Osteoblast (primary cell): Measurements from ENCODE around the gene NEDD4L. TPM values are rescaled to one million over a fixed set of nuclear protein-coding genes. Genes with fewer than 3 reads are reported as not detected.

Experiments used
- DNase-seq: peaks from one replicate; pipeline ENCODE4 v3.0.0; 2011; ENCODE audit warnings: low spot score, mixed read lengths; ENCODE audit not compliant: insufficient read length; ENCODE audit errors: missing footprints
- H2AFZ ChIP-seq: 2 replicates; pipeline ENCODE4 v1.6.0; 2011; ENCODE audit warnings: mild to moderate bottlenecking, low read length
- H3K27ac ChIP-seq: 2 replicates; pipeline ENCODE4 v1.5.1; 2011; ENCODE audit warnings: mild to moderate bottlenecking, low read depth, low read length, moderate library complexity
- H3K27me3 ChIP-seq: 2 replicates; pipeline ENCODE4 v1.6.0; 2012; ENCODE audit warnings: mild to moderate bottlenecking, control low read depth, inconsistent platforms, low read length, moderate library complexity; ENCODE audit not compliant: insufficient read depth
- H3K36me3 ChIP-seq: 2 replicates; pipeline ENCODE4 v1.5.1; 2011; ENCODE audit warnings: mild to moderate bottlenecking, low read length, control low read depth, moderate library complexity; ENCODE audit not compliant: insufficient read depth
- H3K4me1 ChIP-seq: 2 replicates; pipeline ENCODE4 v1.5.1; 2011; ENCODE audit warnings: mild to moderate bottlenecking, low read length, control low read depth, moderate library complexity; ENCODE audit not compliant: insufficient read depth
- H3K4me2 ChIP-seq: 2 replicates; pipeline ENCODE4 v1.6.0; 2011; ENCODE audit warnings: mild to moderate bottlenecking, low read length; ENCODE audit not compliant: insufficient read depth
- H3K4me3 ChIP-seq: fragments of 200-600 bp; sonication (generic); 3 replicates; pipeline ENCODE4 v1.5.1; 2012; ENCODE audit warnings: mild to moderate bottlenecking, low read length, inconsistent platforms; ENCODE audit not compliant: insufficient read depth
- H3K79me2 ChIP-seq: 2 replicates; pipeline ENCODE4 v1.6.0; 2012; ENCODE audit warnings: mild to moderate bottlenecking, low read length, control low read depth, inconsistent platforms; ENCODE audit not compliant: insufficient read depth
- H3K9me3 ChIP-seq: 2 replicates; pipeline ENCODE4 v1.5.1; 2011; ENCODE audit warnings: low read depth, low read length, control low read depth
- H4K20me1 ChIP-seq: 2 replicates; pipeline ENCODE4 v1.6.0; 2012; ENCODE audit warnings: mild to moderate bottlenecking, low read length, control low read depth; ENCODE audit not compliant: insufficient read depth
- total RNA-seq: library from RNA; depleted of rRNA; stranded (reverse); fragments of >200 nt; gene quantifications from 2 replicates; pipeline ENCODE4 v1.2.3, GENCODE V29; 2012
- TF ChIP-seq, protein P1 (sequence below): IDR thresholded peaks from 2 replicates; pipeline ENCODE4 v1.5.1; 2011; ENCODE audit warnings: mild to moderate bottlenecking, low read depth, low read length, moderate library complexity; ENCODE audit errors: extremely low read depth

The NEDD4L gene
- total RNA-seq, 1 donor: 30.0 TPM

DNA sequence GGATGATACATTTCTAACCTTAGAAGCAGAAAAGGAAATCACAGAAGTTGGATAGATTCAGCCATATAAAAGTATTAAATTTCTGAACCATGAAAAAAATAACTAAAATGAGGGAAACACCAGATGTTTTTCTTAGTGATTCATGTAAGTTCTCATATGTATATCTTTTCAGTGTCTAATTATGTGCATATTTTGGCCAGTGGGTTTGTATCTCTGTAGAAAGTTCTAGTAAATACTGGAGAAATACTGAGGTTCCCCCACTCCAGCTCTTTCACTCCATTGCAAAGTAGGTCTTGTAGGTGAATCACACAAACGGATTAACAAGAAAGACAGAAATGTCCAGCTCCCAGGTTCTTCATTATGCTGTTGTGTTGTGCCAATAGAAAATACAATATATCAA lies 222.3 kb downstream of the NEDD4L start:
- H3K4me2 ChIP-seq: no peak overlapping the region
- no peak overlapping the region for H3K27ac ChIP-seq
- H3K27me3 ChIP-seq: no peaks in the 10 kb centered on the region
- no peak for DNase-seq
- TF ChIP-seq, protein P1, sequence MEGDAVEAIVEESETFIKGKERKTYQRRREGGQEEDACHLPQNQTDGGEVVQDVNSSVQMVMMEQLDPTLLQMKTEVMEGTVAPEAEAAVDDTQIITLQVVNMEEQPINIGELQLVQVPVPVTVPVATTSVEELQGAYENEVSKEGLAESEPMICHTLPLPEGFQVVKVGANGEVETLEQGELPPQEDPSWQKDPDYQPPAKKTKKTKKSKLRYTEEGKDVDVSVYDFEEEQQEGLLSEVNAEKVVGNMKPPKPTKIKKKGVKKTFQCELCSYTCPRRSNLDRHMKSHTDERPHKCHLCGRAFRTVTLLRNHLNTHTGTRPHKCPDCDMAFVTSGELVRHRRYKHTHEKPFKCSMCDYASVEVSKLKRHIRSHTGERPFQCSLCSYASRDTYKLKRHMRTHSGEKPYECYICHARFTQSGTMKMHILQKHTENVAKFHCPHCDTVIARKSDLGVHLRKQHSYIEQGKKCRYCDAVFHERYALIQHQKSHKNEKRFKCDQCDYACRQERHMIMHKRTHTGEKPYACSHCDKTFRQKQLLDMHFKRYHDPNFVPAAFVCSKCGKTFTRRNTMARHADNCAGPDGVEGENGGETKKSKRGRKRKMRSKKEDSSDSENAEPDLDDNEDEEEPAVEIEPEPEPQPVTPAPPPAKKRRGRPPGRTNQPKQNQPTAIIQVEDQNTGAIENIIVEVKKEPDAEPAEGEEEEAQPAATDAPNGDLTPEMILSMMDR: no peak
- no peak overlapping the region for H2AFZ ChIP-seq
- H3K4me1 ChIP-seq: peaks cover 34% of the 10 kb centered on the region
- no peaks in the 10 kb centered on the region for H3K9me3 ChIP-seq
- no peaks in the 10 kb centered on the region for H4K20me1 ChIP-seq
- H3K4me3 ChIP-seq: no peak overlapping the region
- H3K36me3 ChIP-seq: no peaks in the 10 kb centered on the region
- peaks cover 22% of the 10 kb centered on the region for H3K79me2 ChIP-seq

DNA sequence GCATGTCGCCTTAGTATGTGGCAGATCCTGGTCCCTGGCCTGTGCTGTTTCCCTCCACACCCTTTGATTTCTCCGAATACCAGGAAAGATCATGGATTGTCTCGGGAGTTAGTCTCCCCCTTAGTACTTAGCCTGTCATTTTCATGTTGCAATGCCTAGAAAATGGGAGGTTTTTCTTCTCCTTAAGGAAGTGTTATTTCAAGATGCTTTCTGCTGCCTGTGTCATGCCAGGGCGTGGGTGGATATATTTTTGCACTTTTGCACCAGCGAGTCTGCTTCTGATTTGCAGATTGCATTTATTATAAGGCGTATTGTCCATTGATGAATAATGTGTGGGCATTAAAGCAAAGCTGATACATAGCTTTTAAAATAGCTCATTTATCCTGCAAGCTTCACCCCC lies 223.5 kb downstream of the NEDD4L start:
- H3K27me3 ChIP-seq: no peaks in the 10 kb centered on the region
- no peaks in the 10 kb centered on the region for H3K9me3 ChIP-seq
- H4K20me1 ChIP-seq: no peaks in the 10 kb centered on the region
- H3K79me2 ChIP-seq: peaks cover 20% of the 10 kb centered on the region
- no peak overlapping the region for H3K4me3 ChIP-seq
- H3K4me2 ChIP-seq: peak overlapping the region; percentile 13
- TF ChIP-seq, protein P1: no peak
- DNase-seq: no peak
- peaks cover 34% of the 10 kb centered on the region for H3K4me1 ChIP-seq
- H2AFZ ChIP-seq: no peak overlapping the region
- H3K27ac ChIP-seq: no peak overlapping the region
- no peaks in the 10 kb centered on the region for H3K36me3 ChIP-seq

DNA sequence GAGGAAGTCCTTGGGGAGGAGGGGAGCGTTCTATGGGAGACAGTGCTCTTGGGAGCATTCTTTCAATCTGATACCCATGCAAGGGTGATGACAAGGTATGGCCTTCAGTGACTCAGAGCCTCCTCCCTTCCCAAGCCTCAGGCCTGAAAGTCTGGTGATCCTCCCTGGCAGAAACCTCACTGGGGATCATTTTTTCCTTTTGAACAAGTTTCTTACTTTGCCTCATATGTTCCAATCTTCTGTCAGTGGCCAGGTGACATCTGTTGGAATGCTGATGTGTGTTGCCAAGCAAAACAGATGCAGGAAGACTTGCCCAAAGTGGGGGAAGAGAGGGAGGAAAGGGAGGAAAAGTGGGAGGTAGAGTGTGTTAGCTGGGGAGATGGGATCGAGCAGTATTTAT lies 224.8 kb downstream of the NEDD4L start:
- H3K4me1 ChIP-seq: peaks cover 22% of the 10 kb centered on the region
- no peaks in the 10 kb centered on the region for H3K36me3 ChIP-seq
- H3K4me3 ChIP-seq: no peak overlapping the region
- H3K79me2 ChIP-seq: peaks cover 21% of the 10 kb centered on the region
- TF ChIP-seq, protein P1: no peak
- H2AFZ ChIP-seq: no peak overlapping the region
- H3K27me3 ChIP-seq: no peaks in the 10 kb centered on the region
- no peaks in the 10 kb centered on the region for H4K20me1 ChIP-seq
- H3K27ac ChIP-seq: no peak overlapping the region
- no peaks in the 10 kb centered on the region for H3K9me3 ChIP-seq
- DNase-seq: no peak
- H3K4me2 ChIP-seq: no peak overlapping the region

DNA sequence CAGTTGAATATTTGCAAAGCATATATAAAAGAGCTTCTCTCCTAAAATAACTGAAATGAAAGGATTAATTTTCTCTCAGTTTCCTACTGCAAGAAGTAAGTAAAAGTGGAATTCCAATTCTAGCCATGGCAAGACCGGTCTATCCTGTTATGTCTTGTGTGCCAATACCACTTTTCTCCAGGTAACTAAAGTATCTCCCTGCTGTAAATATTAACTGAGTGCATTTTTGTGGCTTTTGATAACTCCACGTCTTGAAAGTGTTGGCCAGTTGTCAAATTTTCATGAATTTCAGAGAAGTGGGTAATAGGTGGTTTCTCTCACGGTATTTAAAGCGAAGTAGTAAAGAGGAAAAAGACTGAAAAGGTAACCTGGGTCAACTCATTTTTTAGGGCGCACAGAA lies 225.9 kb downstream of the NEDD4L start:
- H2AFZ ChIP-seq: no peak overlapping the region
- peaks cover 18% of the 10 kb centered on the region for H3K79me2 ChIP-seq
- H3K4me3 ChIP-seq: no peak overlapping the region
- no peaks in the 10 kb centered on the region for H3K27me3 ChIP-seq
- no peaks in the 10 kb centered on the region for H3K9me3 ChIP-seq
- TF ChIP-seq, protein P1: no peak
- peaks cover 18% of the 10 kb centered on the region for H3K4me1 ChIP-seq
- H3K27ac ChIP-seq: no peak overlapping the region
- no peaks in the 10 kb centered on the region for H4K20me1 ChIP-seq
- no peak overlapping the region for H3K4me2 ChIP-seq
- DNase-seq: no peak
- H3K36me3 ChIP-seq: no peaks in the 10 kb centered on the region
